CD4-positive, CD25-positive, alpha-beta regulatory T cell (primary cell): ENCODE results near the gene DEF6. TPM values are rescaled to one million over a fixed set of nuclear protein-coding genes. Genes with fewer than 3 reads are reported as not detected.

Experiments
- ATAC-seq, 2 donors: fragments of 150-1000 bp; cut with Tn5 transposase; one replicate each; pipeline ENCODE4 v1.10.0; 2021; ENCODE audit warnings: low read depth in 2 of 2, moderate number of reproducible peaks in 2 of 2, moderate library complexity in 1 of 2
- DNase-seq, 3 donors: peaks; one replicate each; pipeline versions ENCODE4 v3.0.0 to v3.0.0-alpha.2; 2012 to 2022; ENCODE audit warnings: mixed read lengths in 1 of 3
- H3K27ac ChIP-seq: one replicate; pipeline ENCODE4 v1.7.0; 2013; ENCODE audit warnings: mild to moderate bottlenecking, low read length; ENCODE audit not compliant: insufficient read depth, poor library complexity, severe bottlenecking
- H3K27me3 ChIP-seq: one replicate; pipeline ENCODE4 v1.7.0; 2013; ENCODE audit warnings: low read length; ENCODE audit not compliant: control insufficient read depth, insufficient read depth
- H3K36me3 ChIP-seq: one replicate; pipeline ENCODE4 v1.7.0; 2013; ENCODE audit warnings: mild to moderate bottlenecking, low read length, moderate library complexity; ENCODE audit not compliant: control insufficient read depth, insufficient read depth
- H3K4me1 ChIP-seq: 2 replicates; pipeline ENCODE4 v1.7.0; 2013; ENCODE audit warnings: mild to moderate bottlenecking, low read length; ENCODE audit not compliant: insufficient read depth, control insufficient read depth, poor library complexity, severe bottlenecking
- H3K4me3 ChIP-seq: one replicate; pipeline ENCODE4 v1.7.0; 2013; ENCODE audit warnings: low read depth, mild to moderate bottlenecking, low read length, moderate library complexity
- H3K9me3 ChIP-seq, 2 experiments: 1 replicate in 1 of 2; 2 replicates in 1 of 2; pipeline ENCODE4 v1.7.0; 2013; ENCODE audit warnings: low read length in 2 of 2, mild to moderate bottlenecking in 1 of 2, moderate library complexity in 1 of 2; ENCODE audit not compliant: control insufficient read depth in 2 of 2
- H3K27ac Mint-ChIP-seq, 3 donors: one replicate each; pipeline ENCODE4 v1.8.0; 2020 to 2022; ENCODE audit warnings: mild to moderate bottlenecking in 3 of 3, mixed read lengths in 3 of 3, moderate library complexity in 2 of 3
- H3K27me3 Mint-ChIP-seq: one replicate; pipeline ENCODE4 v1.8.0; 2022; ENCODE audit warnings: mild to moderate bottlenecking, mixed read lengths
- H3K36me3 Mint-ChIP-seq: one replicate; pipeline ENCODE4 v1.8.0; 2020; ENCODE audit warnings: mixed read lengths
- H3K4me1 Mint-ChIP-seq, 4 donors: one replicate each; pipeline ENCODE4 v1.8.0; 2020 to 2022; ENCODE audit warnings: mixed read lengths in 4 of 4, mild to moderate bottlenecking in 1 of 4
- H3K4me3 Mint-ChIP-seq, 4 donors: one replicate each; pipeline ENCODE4 v1.8.0; 2020 to 2022; ENCODE audit warnings: mild to moderate bottlenecking in 4 of 4, mixed read lengths in 4 of 4, moderate library complexity in 3 of 4
- H3K9me3 Mint-ChIP-seq, 7 donors: one replicate each; pipeline ENCODE4 v1.8.0; 2020 to 2022; ENCODE audit warnings: mixed read lengths in 7 of 7, mild to moderate bottlenecking in 3 of 7, moderate library complexity in 2 of 7
- polyA plus RNA-seq, 4 donors: library from polyadenylated mRNA; unstranded; fragments of 300-500 nt; fragmentation: Illumina TruSeq; gene quantifications; one replicate each; pipeline ENCODE4 v1.2.3, GENCODE V29; 2021
- total RNA-seq: library from RNA; stranded (reverse); gene quantifications from one replicate; pipeline ENCODE4 v1.2.3, GENCODE V29; 2022

The DEF6 gene
- total and polyA plus RNA-seq, 5 donors from 2014 or later, result 134 to 247 (median 141) TPM

GRCh38 chr6:35356391-35356790 is 58.8 kb downstream of the DEF6 start:
- Histone ChIP-seq H3K4me3 (no peak overlapping the region), H3K4me1 (no peaks in the 10 kb centered on the region), H3K9me3 (no peaks in the 10 kb centered on the region), H3K27me3 (no peaks in the 10 kb centered on the region), H3K36me3 (peaks cover 51% of the 10 kb centered on the region), H3K27ac (no peak overlapping the region)
- H3K4me1 Mint-ChIP-seq, result peaks cover 27 to 57% (median 41%) of the 10 kb centered on the region in 4 donors
- no peaks in the 10 kb centered on the region for H3K9me3 Mint-ChIP-seq
- H3K4me3 Mint-ChIP-seq, result peak overlapping the region in 1 of 4 donors; percentile 22
- H3K36me3 Mint-ChIP-seq, result peaks cover 49% of the 10 kb centered on the region
- H3K27me3 Mint-ChIP-seq, result no peaks in the 10 kb centered on the region
- H3K27ac Mint-ChIP-seq, result peak overlapping the region in 1 of 3 donors; percentile 27
- ATAC-seq, result no peak
- DNase-seq, result no peak

DNA sequence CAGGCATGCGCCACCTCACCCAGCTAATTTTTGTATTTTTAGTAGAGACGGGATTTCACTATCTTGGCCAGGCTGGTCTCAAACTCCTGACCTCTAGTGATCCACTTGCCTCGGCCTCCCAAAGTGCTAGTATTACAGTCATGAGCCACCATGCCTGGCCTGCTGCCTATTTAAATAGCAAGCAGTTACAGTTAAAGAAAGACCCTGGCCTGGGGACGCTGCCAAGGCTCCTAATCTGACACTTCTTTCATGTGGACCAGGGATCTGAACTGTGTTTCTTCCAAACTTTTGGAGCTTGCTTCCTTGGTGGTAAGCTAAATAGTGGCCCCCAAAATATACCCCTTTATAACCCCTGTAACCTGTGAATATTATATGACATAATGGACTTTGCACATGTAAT is 60.1 kb downstream of the DEF6 start:
- peak overlapping the region in 2 of 3 donors; percentile 23 to 69 for H3K27ac Mint-ChIP-seq
- no peak overlapping the region for H3K27ac ChIP-seq

DNA sequence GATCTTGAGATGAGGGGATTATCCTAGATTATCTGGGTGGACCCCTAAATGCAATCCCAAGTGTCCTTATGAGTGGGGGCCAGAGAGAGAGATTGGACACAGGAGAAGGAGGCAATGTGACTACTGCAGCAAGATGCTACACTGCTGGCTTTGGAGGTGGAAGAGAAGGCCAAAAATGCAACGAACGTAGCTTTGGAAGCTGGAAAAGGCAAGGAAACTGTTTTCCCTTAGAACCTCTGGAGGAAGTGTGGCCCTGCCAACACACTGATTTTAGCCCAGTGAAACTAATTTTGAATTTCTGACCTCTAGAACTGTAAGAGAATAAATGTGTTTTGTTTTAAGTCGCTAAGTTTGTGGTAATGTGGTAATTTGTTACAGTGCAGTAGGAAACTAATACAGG is 60.5 kb downstream of the DEF6 start:
- ATAC-seq (no peak), DNase-seq (no peak)
- Histone ChIP-seq H3K4me3 (no peak overlapping the region), H3K27ac (no peak overlapping the region), H3K36me3 (peaks cover 40% of the 10 kb centered on the region), H3K9me3 (no peaks in the 10 kb centered on the region), H3K4me1 (no peaks in the 10 kb centered on the region), H3K27me3 (no peaks in the 10 kb centered on the region)
- Mint-ChIP-seq H3K36me3 (peaks cover 42% of the 10 kb centered on the region), H3K4me3 (peak overlapping the region in 1 of 4 donors; percentile 37), H3K27me3 (no peaks in the 10 kb centered on the region), H3K9me3 (no peaks in the 10 kb centered on the region), H3K27ac (peak overlapping the region; percentile 7 to 69 (median 52)), H3K4me1 (peaks cover 27 to 60% (median 42%) of the 10 kb centered on the region in 4 donors)

More for the DNA sequence above, 60.1 kb downstream of the DEF6 start:
- Histone ChIP-seq H3K36me3 (peaks cover 44% of the 10 kb centered on the region), H3K27me3 (no peaks in the 10 kb centered on the region), H3K4me3 (no peak overlapping the region), H3K9me3 (no peaks in the 10 kb centered on the region), H3K4me1 (no peaks in the 10 kb centered on the region)
- Mint-ChIP-seq H3K4me1 (peaks cover 27 to 60% (median 41%) of the 10 kb centered on the region in 4 donors), H3K36me3 (peaks cover 46% of the 10 kb centered on the region), H3K9me3 (no peaks in the 10 kb centered on the region), H3K4me3 (peak overlapping the region in 1 of 4 donors; percentile 43), H3K27me3 (no peaks in the 10 kb centered on the region)
- DNase-seq, result no peak
- ATAC-seq, result no peak

GRCh38 chr6:35359346-35359743 is 61.7 kb downstream of the DEF6 start:
- peaks cover 37% of the 10 kb centered on the region for H3K36me3 Mint-ChIP-seq
- peaks cover 27 to 62% (median 41%) of the 10 kb centered on the region in 4 donors for H3K4me1 Mint-ChIP-seq
- no peaks in the 10 kb centered on the region for H3K27me3 ChIP-seq
- no peaks in the 10 kb centered on the region for H3K27me3 Mint-ChIP-seq
- no peaks in the 10 kb centered on the region for H3K9me3 ChIP-seq
- no peak for ATAC-seq
- H3K9me3 Mint-ChIP-seq, result no peaks in the 10 kb centered on the region
- peak overlapping the region in 2 of 3 donors; percentile 52 to 69 for H3K27ac Mint-ChIP-seq
- no peak for DNase-seq
- H3K4me3 ChIP-seq, result no peak overlapping the region
- no peak overlapping the region for H3K27ac ChIP-seq
- no peaks in the 10 kb centered on the region for H3K4me1 ChIP-seq
- peaks cover 33% of the 10 kb centered on the region for H3K36me3 ChIP-seq
- H3K4me3 Mint-ChIP-seq, result no peak overlapping the region

DNA sequence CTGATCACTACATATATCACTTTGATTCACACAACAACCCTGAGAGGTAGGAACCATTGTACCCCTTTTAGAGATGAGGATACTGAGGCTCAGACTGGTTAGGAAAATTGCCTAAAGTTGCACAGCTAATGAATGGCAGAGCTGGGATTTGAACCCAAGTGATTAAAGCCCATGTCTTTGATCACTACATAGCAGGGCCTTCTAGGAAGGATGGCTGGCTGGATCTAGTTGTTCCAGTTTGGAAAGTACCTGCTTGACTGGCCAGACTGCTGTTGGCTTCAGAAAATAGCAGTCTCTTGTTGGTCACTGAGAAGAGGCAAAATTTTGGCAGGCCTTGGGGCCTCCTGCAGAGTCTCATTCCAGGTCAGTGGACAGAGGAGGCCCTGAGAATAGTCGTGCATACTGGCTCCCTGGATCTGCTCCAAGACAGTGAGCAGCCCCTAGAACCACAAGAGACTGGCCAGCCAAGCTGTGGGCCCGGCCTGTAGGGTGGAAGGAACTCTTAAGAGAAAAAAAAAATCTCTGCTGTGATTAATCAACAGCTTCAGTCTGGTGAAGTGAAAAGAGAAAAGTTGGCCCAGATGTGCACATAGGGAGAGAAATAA is 62.2 kb downstream of the DEF6 start:
- H3K9me3 Mint-ChIP-seq, result no peaks in the 10 kb centered on the region
- H3K36me3 ChIP-seq, result peaks cover 29% of the 10 kb centered on the region
- no peak for ATAC-seq
- no peak overlapping the region for H3K27ac ChIP-seq
- H3K4me3 Mint-ChIP-seq, result no peak overlapping the region
- H3K27ac Mint-ChIP-seq, result peak overlapping the region; percentile 51 to 84 (median 61)
- no peak for DNase-seq
- no peaks in the 10 kb centered on the region for H3K9me3 ChIP-seq
- no peaks in the 10 kb centered on the region for H3K27me3 Mint-ChIP-seq
- no peaks in the 10 kb centered on the region for H3K4me1 ChIP-seq
- H3K4me3 ChIP-seq, result no peak overlapping the region
- H3K27me3 ChIP-seq, result no peaks in the 10 kb centered on the region
- H3K36me3 Mint-ChIP-seq, result peaks cover 33% of the 10 kb centered on the region
- peaks cover 27 to 62% (median 41%) of the 10 kb centered on the region in 4 donors for H3K4me1 Mint-ChIP-seq

DNA sequence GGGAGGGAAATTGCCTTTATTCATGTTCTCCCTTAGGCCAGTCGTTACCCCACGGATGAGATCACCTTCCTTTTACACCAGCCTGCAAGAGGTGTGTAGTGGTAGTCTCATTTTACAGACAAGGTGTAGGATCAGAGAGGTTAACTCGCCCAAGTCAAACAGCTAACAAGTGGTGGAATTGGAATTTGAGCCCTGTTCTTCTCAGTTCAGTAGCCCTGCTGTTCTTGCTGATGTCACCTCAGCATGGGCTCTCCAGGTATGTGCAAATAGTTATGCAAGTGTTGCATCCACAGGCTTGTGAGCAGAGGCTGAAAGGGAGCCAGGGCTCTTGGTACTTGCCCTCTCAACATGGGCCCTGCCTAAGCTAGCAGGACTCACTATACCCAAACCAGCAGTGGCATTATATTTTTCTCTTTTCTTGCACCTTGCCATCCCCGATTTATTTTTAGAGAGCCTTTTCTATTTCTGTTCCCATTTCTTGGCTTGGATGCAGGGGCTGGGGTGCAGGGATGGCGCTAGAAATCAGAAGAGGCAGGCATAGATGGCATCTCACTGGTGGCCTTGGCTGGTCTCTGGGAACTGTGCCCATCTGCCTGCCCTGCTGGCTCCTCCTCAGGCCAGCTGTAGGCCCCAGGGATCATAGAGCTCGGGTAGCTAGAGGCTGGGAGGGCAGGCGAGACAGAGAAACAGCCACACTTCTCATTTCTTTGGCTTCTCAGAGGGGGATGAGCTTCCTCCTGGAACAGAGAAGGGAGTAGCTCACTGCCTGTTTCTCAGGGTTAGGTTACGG is 62.9 kb downstream of the DEF6 start:
- H3K36me3 ChIP-seq, result peaks cover 27% of the 10 kb centered on the region
- Mint-ChIP-seq H3K4me1 (peaks cover 27 to 63% (median 40%) of the 10 kb centered on the region in 4 donors), H3K4me3 (no peak overlapping the region), H3K36me3 (peaks cover 33% of the 10 kb centered on the region), H3K27me3 (no peaks in the 10 kb centered on the region), H3K9me3 (no peaks in the 10 kb centered on the region), H3K27ac (peak overlapping the region; percentile 51 to 84 (median 76))
- DNase-seq, result no peak
- no peaks in the 10 kb centered on the region for H3K9me3 ChIP-seq
- H3K27me3 ChIP-seq, result no peaks in the 10 kb centered on the region
- no peaks in the 10 kb centered on the region for H3K4me1 ChIP-seq
- H3K4me3 ChIP-seq, result no peak overlapping the region
- ATAC-seq, result no peak
- H3K27ac ChIP-seq, result no peak overlapping the region

DNA sequence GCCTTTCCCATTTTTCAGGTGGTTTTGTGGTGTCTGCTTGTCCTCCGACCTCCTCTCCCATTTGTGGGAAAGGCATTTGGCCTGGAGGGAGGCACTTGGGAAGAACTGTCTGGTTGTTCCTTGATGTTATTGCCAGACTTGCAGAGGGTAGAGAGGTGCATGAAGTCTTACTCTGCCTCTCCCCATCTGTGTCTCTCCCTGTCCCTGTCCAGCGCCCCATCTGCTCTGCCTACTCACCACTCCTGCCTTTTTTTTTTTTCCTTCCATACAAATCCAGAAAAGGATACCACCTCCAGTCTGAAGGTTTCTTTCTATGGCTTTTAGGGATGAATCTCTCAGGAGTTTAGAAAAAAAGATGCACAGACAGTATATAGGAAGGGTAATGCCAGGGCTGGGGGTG is 64.6 kb downstream of the DEF6 start:
- H3K27me3 Mint-ChIP-seq, result no peaks in the 10 kb centered on the region
- no peaks in the 10 kb centered on the region for H3K9me3 Mint-ChIP-seq
- H3K4me3 Mint-ChIP-seq, result no peak overlapping the region
- no peaks in the 10 kb centered on the region for H3K4me1 ChIP-seq
- no peaks in the 10 kb centered on the region for H3K9me3 ChIP-seq
- no peak for DNase-seq
- ATAC-seq, result no peak
- H3K36me3 ChIP-seq, result peaks cover 13% of the 10 kb centered on the region
- H3K36me3 Mint-ChIP-seq, result peaks cover 24% of the 10 kb centered on the region
- H3K27me3 ChIP-seq, result no peaks in the 10 kb centered on the region
- H3K4me3 ChIP-seq, result no peak overlapping the region
- H3K4me1 Mint-ChIP-seq, result peaks cover 15 to 64% (median 46%) of the 10 kb centered on the region in 4 donors
- H3K27ac ChIP-seq, result no peak overlapping the region
- H3K27ac Mint-ChIP-seq, result peak overlapping the region; percentile 21 to 94 (median 86)
